ENCODE data around the gene C2orf72. TPM values are rescaled to one million over a fixed set of nuclear protein-coding genes. Genes with fewer than 3 reads are reported as not detected.

Gene C2orf72
- total RNA-seq, 1 donor from 2014 or later: 20.5 TPM

DNA sequence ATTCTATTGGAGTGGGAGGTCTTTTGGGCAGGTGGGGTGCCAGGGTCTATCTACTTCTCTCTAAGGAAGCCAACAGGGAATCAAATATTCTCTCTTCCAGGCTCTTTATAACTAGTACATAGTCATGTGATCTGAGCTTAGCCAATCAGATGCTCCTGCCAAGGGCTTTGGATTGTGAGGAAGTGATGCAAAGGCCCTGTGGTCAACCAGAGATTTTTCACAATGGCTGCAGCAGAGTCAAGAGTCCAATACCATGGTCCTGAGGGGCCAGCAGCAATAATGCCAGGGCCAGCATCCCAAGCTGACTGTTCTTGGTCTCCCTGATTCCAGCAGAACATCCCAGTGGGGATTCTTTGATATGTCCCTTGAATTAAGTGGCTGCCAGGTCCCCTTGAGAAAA lies 8.4 kb upstream of the C2orf72 start:
- no peaks in the 10 kb centered on the region for H3K4me1 ChIP-seq
- no peaks in the 10 kb centered on the region for H3K27me3 ChIP-seq
- no peak overlapping the region for H3K4me3 ChIP-seq
- DNase-seq (ENCODE audit: low spot score in 2 of 2): no peak
- intact Hi-C loops (cut with DNase I): no loop called here
- no peak overlapping the region for H3K27ac ChIP-seq
- H3K9me3 ChIP-seq: no peaks in the 10 kb centered on the region
- H3K36me3 ChIP-seq: no peaks in the 10 kb centered on the region
- TF ChIP-seq, protein P1, sequence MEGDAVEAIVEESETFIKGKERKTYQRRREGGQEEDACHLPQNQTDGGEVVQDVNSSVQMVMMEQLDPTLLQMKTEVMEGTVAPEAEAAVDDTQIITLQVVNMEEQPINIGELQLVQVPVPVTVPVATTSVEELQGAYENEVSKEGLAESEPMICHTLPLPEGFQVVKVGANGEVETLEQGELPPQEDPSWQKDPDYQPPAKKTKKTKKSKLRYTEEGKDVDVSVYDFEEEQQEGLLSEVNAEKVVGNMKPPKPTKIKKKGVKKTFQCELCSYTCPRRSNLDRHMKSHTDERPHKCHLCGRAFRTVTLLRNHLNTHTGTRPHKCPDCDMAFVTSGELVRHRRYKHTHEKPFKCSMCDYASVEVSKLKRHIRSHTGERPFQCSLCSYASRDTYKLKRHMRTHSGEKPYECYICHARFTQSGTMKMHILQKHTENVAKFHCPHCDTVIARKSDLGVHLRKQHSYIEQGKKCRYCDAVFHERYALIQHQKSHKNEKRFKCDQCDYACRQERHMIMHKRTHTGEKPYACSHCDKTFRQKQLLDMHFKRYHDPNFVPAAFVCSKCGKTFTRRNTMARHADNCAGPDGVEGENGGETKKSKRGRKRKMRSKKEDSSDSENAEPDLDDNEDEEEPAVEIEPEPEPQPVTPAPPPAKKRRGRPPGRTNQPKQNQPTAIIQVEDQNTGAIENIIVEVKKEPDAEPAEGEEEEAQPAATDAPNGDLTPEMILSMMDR (IDR thresholded peaks at IDR 0.05): no peak

DNA sequence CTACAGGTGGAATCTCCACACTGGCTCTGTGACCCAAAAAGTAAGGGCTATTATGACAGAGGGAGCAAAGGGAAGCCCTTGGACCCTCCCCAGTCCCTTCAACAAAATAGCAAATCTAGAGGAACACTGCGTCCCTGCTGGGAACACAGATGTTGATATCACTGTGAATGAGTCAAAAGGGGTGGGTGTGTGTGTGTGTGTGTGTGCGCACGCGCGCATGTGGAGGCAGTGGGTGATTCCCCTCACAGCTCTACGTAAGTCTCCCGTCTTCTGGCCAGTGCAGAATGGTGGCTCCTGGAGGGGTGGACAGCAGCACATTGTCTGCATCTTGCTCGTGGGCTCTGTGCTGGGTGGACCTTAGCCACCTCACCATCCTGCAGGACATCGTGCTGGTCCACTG lies 7.8 kb upstream of the C2orf72 start:
- intact Hi-C loops (cut with DNase I): no loop called here
- no peak for DNase-seq (ENCODE audit: low spot score in 2 of 2)
- no peak overlapping the region for H3K4me3 ChIP-seq
- H3K4me1 ChIP-seq: no peaks in the 10 kb centered on the region
- H3K36me3 ChIP-seq: no peaks in the 10 kb centered on the region
- no peaks in the 10 kb centered on the region for H3K9me3 ChIP-seq
- no peaks in the 10 kb centered on the region for H3K27me3 ChIP-seq
- TF ChIP-seq, protein P1 (IDR thresholded peaks at IDR 0.05): no peak
- no peak overlapping the region for H3K27ac ChIP-seq

DNA sequence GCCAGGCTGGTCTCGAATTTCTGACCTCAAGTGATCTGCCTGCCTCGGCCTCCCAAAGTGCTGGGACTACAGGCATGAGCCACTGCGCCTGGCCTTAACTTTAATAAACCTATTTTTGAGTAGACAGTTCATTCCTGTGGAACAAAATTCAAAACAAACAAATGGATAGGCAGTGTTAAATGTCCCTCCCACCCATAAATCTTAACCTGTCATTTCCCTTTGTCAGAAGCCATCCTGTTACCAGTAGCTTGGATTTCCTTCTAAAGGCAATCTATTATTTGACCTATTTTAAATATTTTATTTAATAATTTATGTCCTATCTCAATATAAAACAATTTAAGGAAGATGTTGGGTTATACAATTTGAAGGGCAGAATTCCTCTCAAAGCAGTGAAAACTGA lies 6.6 kb upstream of the C2orf72 start:
- DNase-seq (ENCODE audit: low spot score in 2 of 2): no peak
- TF ChIP-seq, protein P1 (IDR thresholded peaks at IDR 0.05): no peak
- Histone ChIP-seq H3K9me3 (no peaks in the 10 kb centered on the region), H3K4me1 (no peaks in the 10 kb centered on the region), H3K27me3 (no peaks in the 10 kb centered on the region), H3K27ac (no peak overlapping the region), H3K36me3 (no peaks in the 10 kb centered on the region), H3K4me3 (no peak overlapping the region)
- intact Hi-C loops (cut with DNase I): no loop called here

- Histone ChIP-seq H3K36me3 (no peaks in the 10 kb centered on the region), H3K4me3 (no peak overlapping the region), H3K9me3 (no peaks in the 10 kb centered on the region), H3K27me3 (no peaks in the 10 kb centered on the region), H3K4me1 (no peaks in the 10 kb centered on the region), H3K27ac (no peak overlapping the region)
- intact Hi-C loops (cut with DNase I): no loop called here
- DNase-seq (ENCODE audit: low spot score in 2 of 2): no peak
- TF ChIP-seq, protein P1 (IDR thresholded peaks at IDR 0.05): no peak
Observed at GRCh38 chr2:231032575-231033140, 4.7 kb upstream of the C2orf72 start.

GRCh38 chr2:231033147-231034132 lies 3.9 kb upstream of the C2orf72 start:
- TF ChIP-seq, protein P1 (IDR thresholded peaks at IDR 0.05): no peak
- intact Hi-C loops (cut with DNase I): no loop called here

More at GRCh38 chr2:231033147-231034132, 3.9 kb upstream of the C2orf72 start:
- Histone ChIP-seq H3K4me3 (no peak overlapping the region), H3K27ac (no peak overlapping the region), H3K9me3 (no peaks in the 10 kb centered on the region), H3K36me3 (no peaks in the 10 kb centered on the region), H3K27me3 (peaks cover 3% of the 10 kb centered on the region), H3K4me1 (peaks cover 0 to 3% of the 10 kb centered on the region in 2 donors)
- DNase-seq (ENCODE audit: low spot score in 2 of 2): no peak
